Endothelial cell of umbilical vein (primary cell): ENCODE measurements around the gene ZMYM5.

Experiments used
- EZH2 ChIP-seq: IDR thresholded peaks from 2 replicates; pipeline ENCODE4 v1.6.1; 2012; ENCODE audit warnings: borderline replicate concordance, low read depth, mild to moderate bottlenecking, moderate library complexity, low read length, inconsistent platforms; ENCODE audit not compliant: severe bottlenecking
- FOS ChIP-seq: IDR thresholded peaks from 2 replicates; pipeline ENCODE4 v1.6.1; 2011; ENCODE audit warnings: mild to moderate bottlenecking, low read length, moderate library complexity, borderline replicate concordance; ENCODE audit not compliant: insufficient read depth
- JUN ChIP-seq: IDR thresholded peaks from 2 replicates; pipeline ENCODE4 v1.6.1; 2011; ENCODE audit warnings: borderline replicate concordance, low read depth; ENCODE audit not compliant: insufficient read length, insufficient read depth
- MYC ChIP-seq: IDR thresholded peaks from one replicate; pipeline ENCODE4 v1.6.1; 2011; ENCODE audit warnings: mild to moderate bottlenecking, low read depth, low read length
- POLR2A ChIP-seq: IDR thresholded peaks from 2 replicates; pipeline ENCODE4 v1.6.1; 2012; ENCODE audit warnings: low read depth, mild to moderate bottlenecking, control low read depth, low read length
- POLR2AphosphoS5 ChIP-seq: IDR thresholded peaks from 2 replicates; pipeline ENCODE4 v1.6.1; 2012; ENCODE audit warnings: low read depth, mild to moderate bottlenecking, control low read depth, low read length, moderate library complexity; ENCODE audit not compliant: insufficient read depth
- TF ChIP-seq, protein P1 (sequence below): IDR thresholded peaks from 2 replicates; pipeline ENCODE4 v1.6.1; 2011; ENCODE audit not compliant: insufficient read depth, insufficient read length
- TF ChIP-seq, protein P2 (sequence below), 2 donors: IDR thresholded peaks; 1 replicate in 1 of 2; 2 replicates in 1 of 2; pipeline ENCODE4 v1.5.1; 2011; ENCODE audit warnings: low read length in 2 of 2, mild to moderate bottlenecking in 2 of 2, moderate library complexity in 2 of 2, control low read depth in 1 of 2, inconsistent platforms in 1 of 2, low read depth in 1 of 2; ENCODE audit not compliant: insufficient read depth in 1 of 2; ENCODE audit errors: extremely low read depth in 1 of 2

GRCh38 chr13:19890030-19890429 is 26.6 kb upstream of the ZMYM5 start:
- TF ChIP-seq, protein P1, sequence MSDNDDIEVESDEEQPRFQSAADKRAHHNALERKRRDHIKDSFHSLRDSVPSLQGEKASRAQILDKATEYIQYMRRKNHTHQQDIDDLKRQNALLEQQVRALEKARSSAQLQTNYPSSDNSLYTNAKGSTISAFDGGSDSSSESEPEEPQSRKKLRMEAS = no peak
- TF ChIP-seq, protein P2, sequence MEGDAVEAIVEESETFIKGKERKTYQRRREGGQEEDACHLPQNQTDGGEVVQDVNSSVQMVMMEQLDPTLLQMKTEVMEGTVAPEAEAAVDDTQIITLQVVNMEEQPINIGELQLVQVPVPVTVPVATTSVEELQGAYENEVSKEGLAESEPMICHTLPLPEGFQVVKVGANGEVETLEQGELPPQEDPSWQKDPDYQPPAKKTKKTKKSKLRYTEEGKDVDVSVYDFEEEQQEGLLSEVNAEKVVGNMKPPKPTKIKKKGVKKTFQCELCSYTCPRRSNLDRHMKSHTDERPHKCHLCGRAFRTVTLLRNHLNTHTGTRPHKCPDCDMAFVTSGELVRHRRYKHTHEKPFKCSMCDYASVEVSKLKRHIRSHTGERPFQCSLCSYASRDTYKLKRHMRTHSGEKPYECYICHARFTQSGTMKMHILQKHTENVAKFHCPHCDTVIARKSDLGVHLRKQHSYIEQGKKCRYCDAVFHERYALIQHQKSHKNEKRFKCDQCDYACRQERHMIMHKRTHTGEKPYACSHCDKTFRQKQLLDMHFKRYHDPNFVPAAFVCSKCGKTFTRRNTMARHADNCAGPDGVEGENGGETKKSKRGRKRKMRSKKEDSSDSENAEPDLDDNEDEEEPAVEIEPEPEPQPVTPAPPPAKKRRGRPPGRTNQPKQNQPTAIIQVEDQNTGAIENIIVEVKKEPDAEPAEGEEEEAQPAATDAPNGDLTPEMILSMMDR (IDR thresholded peaks at IDR 0.05; ENCODE audit: extremely low read depth in 1 of 2, insufficient read depth in 1 of 2, low read depth in 1 of 2, low read length in 2 of 2) = no peak
- TF ChIP-seq POLR2AphosphoS5 (no peak), JUN (no peak), POLR2A (no peak), FOS (no peak), EZH2 (no peak), MYC (no peak)
